H9 (cell line): ENCODE data around the gene HS6ST3. TPM values are rescaled to one million over a fixed set of nuclear protein-coding genes. Genes with fewer than 3 reads are reported as not detected.

Source experiments
- DNase-seq: peaks from one replicate; pipeline ENCODE4 v3.0.0-alpha.2; 2017
- H2AFZ ChIP-seq: one replicate; pipeline ENCODE4 v1.6.1; 2013; ENCODE audit warnings: mild to moderate bottlenecking, low read length, control low read depth, moderate library complexity
- H2AK5ac ChIP-seq: 2 replicates; pipeline ENCODE4 v1.6.1; 2013; ENCODE audit warnings: low read length, control low read depth, mixed read lengths; ENCODE audit not compliant: insufficient read length
- H2BK120ac ChIP-seq: one replicate; pipeline ENCODE4 v1.6.1; 2013; ENCODE audit warnings: low read depth, mild to moderate bottlenecking, low read length, control low read depth, inconsistent platforms; ENCODE audit not compliant: poor library complexity, severe bottlenecking
- H2BK12ac ChIP-seq: 2 replicates; pipeline ENCODE4 v1.6.1; 2013; ENCODE audit warnings: low read length, control low read depth, mixed read lengths, low read depth; ENCODE audit not compliant: insufficient read length
- H2BK15ac ChIP-seq: 2 replicates; pipeline ENCODE4 v1.6.1; 2013; ENCODE audit warnings: low read depth, low read length, control low read depth
- H2BK20ac ChIP-seq: one replicate; pipeline ENCODE4 v1.6.1; 2013; ENCODE audit warnings: low read depth, mild to moderate bottlenecking, low read length, control low read depth, inconsistent platforms; ENCODE audit not compliant: poor library complexity, severe bottlenecking
- H2BK5ac ChIP-seq: 2 replicates; pipeline ENCODE4 v1.6.1; 2013; ENCODE audit warnings: low read length, control low read depth, mixed read lengths; ENCODE audit not compliant: insufficient read length
- H3K14ac ChIP-seq: 2 replicates; pipeline ENCODE4 v1.6.1; 2013; ENCODE audit warnings: low read length, control low read depth; ENCODE audit not compliant: insufficient read depth
- H3K18ac ChIP-seq: 2 replicates; pipeline ENCODE4 v1.6.1; 2013; ENCODE audit warnings: low read depth, mild to moderate bottlenecking, mixed read lengths, low read length, control low read depth; ENCODE audit not compliant: insufficient read length
- H3K23ac ChIP-seq: 2 replicates; pipeline ENCODE4 v1.6.1; 2013; ENCODE audit warnings: low read length, control low read depth, mixed read lengths, low read depth; ENCODE audit not compliant: insufficient read length
- H3K23me2 ChIP-seq: 2 replicates; pipeline ENCODE4 v1.6.1; 2013; ENCODE audit warnings: low read depth, mild to moderate bottlenecking, mixed read lengths, low read length, control low read depth; ENCODE audit not compliant: insufficient read length, poor library complexity, severe bottlenecking
- H3K27ac ChIP-seq: 2 replicates; pipeline ENCODE4 v1.5.1; 2013; ENCODE audit warnings: low read length, control low read depth, mixed read lengths, low read depth; ENCODE audit not compliant: insufficient read length
- H3K27me3 ChIP-seq: 2 replicates; pipeline ENCODE4 v1.6.1; 2013; ENCODE audit warnings: low read length, control low read depth, inconsistent platforms; ENCODE audit not compliant: insufficient read depth
- H3K4ac ChIP-seq: 2 replicates; pipeline ENCODE4 v1.6.1; 2013; ENCODE audit warnings: low read depth, mild to moderate bottlenecking, control low read depth, inconsistent platforms, low read length, moderate library complexity
- H3K4me1 ChIP-seq: 2 replicates; pipeline ENCODE4 v1.6.1; 2013; ENCODE audit warnings: low read length, control low read depth, inconsistent platforms; ENCODE audit not compliant: insufficient read depth
- H3K4me2 ChIP-seq: 2 replicates; pipeline ENCODE4 v1.6.1; 2013; ENCODE audit warnings: low read length, control low read depth, mixed read lengths; ENCODE audit not compliant: insufficient read length, insufficient read depth
- H3K56ac ChIP-seq: 2 replicates; pipeline ENCODE4 v1.6.1; 2013; ENCODE audit warnings: low read depth, mild to moderate bottlenecking, mixed read lengths, low read length, control low read depth; ENCODE audit not compliant: insufficient read length
- H3K79me1 ChIP-seq: 2 replicates; pipeline ENCODE4 v1.6.1; 2013; ENCODE audit warnings: low read depth, mild to moderate bottlenecking, moderate library complexity, low read length, control low read depth, inconsistent platforms; ENCODE audit not compliant: insufficient read depth, poor library complexity, severe bottlenecking
- H3K79me2 ChIP-seq: 2 replicates; pipeline ENCODE4 v1.6.1; 2013; ENCODE audit warnings: low read length, control low read depth, inconsistent platforms; ENCODE audit not compliant: insufficient read depth
- H3K9ac ChIP-seq: 2 replicates; pipeline ENCODE4 v1.6.1; 2013; ENCODE audit warnings: low read length, control low read depth, mixed read lengths; ENCODE audit not compliant: insufficient read length; ENCODE audit errors: extremely low read depth
- H3K9me3 ChIP-seq: one replicate; pipeline ENCODE4 v1.6.1; 2013; ENCODE audit warnings: low read depth, low read length, inconsistent platforms; ENCODE audit not compliant: control insufficient read depth
- H3T11ph ChIP-seq: one replicate; pipeline ENCODE4 v1.6.1; 2013; ENCODE audit warnings: mild to moderate bottlenecking, low read length, control low read depth, inconsistent platforms
- H4K20me1 ChIP-seq: one replicate; pipeline ENCODE4 v1.6.1; 2013; ENCODE audit not compliant: control insufficient read depth, insufficient read length, insufficient read depth
- H4K5ac ChIP-seq: 2 replicates; pipeline ENCODE4 v1.6.1; 2013; ENCODE audit warnings: low read depth, mild to moderate bottlenecking, mixed read lengths, low read length, control low read depth; ENCODE audit not compliant: insufficient read length
- H4K8ac ChIP-seq: replicated peaks from 2 replicates; pipeline ENCODE4 v1.6.1; 2013; ENCODE audit warnings: low read length, control low read depth, mixed read lengths, low read depth; ENCODE audit not compliant: insufficient read length
- H4K91ac ChIP-seq: 2 replicates; pipeline ENCODE4 v1.6.1; 2013; ENCODE audit warnings: low read depth, mild to moderate bottlenecking, moderate library complexity, mixed read lengths, low read length, control low read depth; ENCODE audit not compliant: insufficient read length
- H3K27ac Mint-ChIP-seq, 3 experiments: 2 replicates in 2 of 3; 3 replicates in 1 of 3; pipeline ENCODE4 v1.8.0; 2020 to 2021; ENCODE audit warnings: mixed read lengths in 3 of 3, mild to moderate bottlenecking in 1 of 3, moderate library complexity in 1 of 3
- H3K27me3 Mint-ChIP-seq: 2 replicates; pipeline ENCODE4 v1.8.0; 2021; ENCODE audit warnings: low read depth, mild to moderate bottlenecking, moderate library complexity, mixed read lengths
- H3K36me3 Mint-ChIP-seq, 3 experiments: 2 replicates in 2 of 3; 3 replicates in 1 of 3; pipeline ENCODE4 v1.8.0; 2020 to 2021; ENCODE audit warnings: low read depth in 3 of 3, mixed read lengths in 3 of 3; ENCODE audit not compliant: insufficient read depth in 1 of 3
- H3K4me1 Mint-ChIP-seq, 2 experiments: 2 replicates each; pipeline ENCODE4 v1.8.0; 2020; ENCODE audit warnings: mixed read lengths in 2 of 2
- H3K4me3 Mint-ChIP-seq, 2 experiments: 2 replicates in 1 of 2; 3 replicates in 1 of 2; pipeline ENCODE4 v1.8.0; 2020 to 2021; ENCODE audit warnings: mild to moderate bottlenecking in 2 of 2, mixed read lengths in 2 of 2, moderate library complexity in 1 of 2
- H3K9me3 Mint-ChIP-seq, 2 experiments: 2 replicates in 1 of 2; 3 replicates in 1 of 2; pipeline ENCODE4 v1.8.0; 2020; ENCODE audit warnings: mild to moderate bottlenecking in 2 of 2, mixed read lengths in 2 of 2, moderate library complexity in 1 of 2
- WGBS: extraction: QIAGEN DNeasy Blood & Tissue Kit; methylation state at CpG from one replicate; pipeline ENCODE4 v1.1.7; 2013; ENCODE audit warnings: missing lambda C conversion rate, low lambda C conversion rate, mixed read lengths; ENCODE audit not compliant: insufficient read length; ENCODE audit errors: extremely low coverage; 5-methylcytosine and 5-hydroxymethylcytosine counted together
- total RNA-seq: library from RNA; stranded (reverse); gene quantifications from 2 replicates; pipeline ENCODE4 v1.2.1, GENCODE V29; 2021
- TF ChIP-seq, protein P1 (sequence below): fragments of 200-600 bp; sonication (generic); conservative IDR thresholded peaks from 3 replicates; pipeline ENCODE4 v1.8.0; 2021; ENCODE audit warnings: antibody characterized with exemption, mild to moderate bottlenecking

The HS6ST3 gene
- total RNA-seq, 1 experiment from 2014 or later = 0.44 TPM

DNA sequence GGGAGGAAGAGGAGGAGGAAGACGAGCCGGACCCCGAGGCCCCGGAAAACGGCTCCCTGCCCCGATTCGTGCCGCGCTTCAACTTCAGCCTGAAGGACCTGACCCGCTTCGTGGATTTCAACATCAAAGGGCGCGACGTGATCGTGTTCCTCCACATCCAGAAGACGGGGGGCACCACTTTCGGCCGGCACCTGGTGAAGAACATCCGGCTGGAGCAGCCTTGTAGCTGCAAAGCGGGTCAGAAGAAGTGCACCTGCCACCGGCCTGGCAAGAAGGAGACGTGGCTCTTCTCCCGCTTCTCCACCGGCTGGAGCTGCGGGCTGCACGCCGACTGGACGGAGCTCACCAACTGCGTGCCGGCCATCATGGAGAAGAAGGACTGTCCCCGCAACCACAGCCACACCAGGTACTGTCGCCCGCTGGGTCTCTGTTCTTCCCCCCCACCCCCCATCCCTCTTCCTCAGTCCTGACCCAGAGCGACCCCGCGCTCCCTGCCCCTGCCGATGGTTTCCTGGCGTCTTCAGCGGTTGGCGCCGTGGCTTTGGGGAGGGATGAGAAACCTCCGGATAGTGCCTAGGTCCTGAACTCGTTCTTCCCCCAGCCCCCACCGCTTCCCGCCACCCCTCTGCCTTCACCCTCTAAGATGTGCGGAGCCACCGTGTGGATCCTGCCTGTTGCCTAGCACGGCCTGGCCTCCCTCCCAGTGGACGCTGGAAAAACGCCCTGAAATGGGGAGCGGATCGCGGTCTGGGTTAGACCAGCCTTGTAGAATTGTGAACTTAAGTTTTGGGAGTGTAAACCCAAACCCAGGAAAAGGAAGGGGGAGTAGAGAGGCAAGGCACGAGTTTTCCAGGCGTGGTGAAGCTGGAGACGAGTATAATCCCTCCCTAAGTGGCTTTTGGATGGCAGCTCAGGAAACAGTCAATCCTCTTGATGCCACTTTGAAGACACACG is 1.5 kb downstream of the HS6ST3 start:
- peak overlapping the region; percentile 43 for H2AFZ ChIP-seq
- H3K56ac ChIP-seq = no peak overlapping the region
- no peak overlapping the region for H2BK5ac ChIP-seq
- no peaks in the 10 kb centered on the region for H4K20me1 ChIP-seq
- H4K91ac ChIP-seq = no peak overlapping the region
- H3K4me1 ChIP-seq = no peaks in the 10 kb centered on the region
- H2BK12ac ChIP-seq = no peak overlapping the region
- WGBS = no CpG with 5 or more reads among the region's 57 CpGs
- H4K8ac ChIP-seq = no peak overlapping the region
- H2BK120ac ChIP-seq = no peak overlapping the region
- H3K18ac ChIP-seq = no peak overlapping the region
- H3K4me2 ChIP-seq = peak overlapping the region; percentile 73
- TF ChIP-seq, protein P1, sequence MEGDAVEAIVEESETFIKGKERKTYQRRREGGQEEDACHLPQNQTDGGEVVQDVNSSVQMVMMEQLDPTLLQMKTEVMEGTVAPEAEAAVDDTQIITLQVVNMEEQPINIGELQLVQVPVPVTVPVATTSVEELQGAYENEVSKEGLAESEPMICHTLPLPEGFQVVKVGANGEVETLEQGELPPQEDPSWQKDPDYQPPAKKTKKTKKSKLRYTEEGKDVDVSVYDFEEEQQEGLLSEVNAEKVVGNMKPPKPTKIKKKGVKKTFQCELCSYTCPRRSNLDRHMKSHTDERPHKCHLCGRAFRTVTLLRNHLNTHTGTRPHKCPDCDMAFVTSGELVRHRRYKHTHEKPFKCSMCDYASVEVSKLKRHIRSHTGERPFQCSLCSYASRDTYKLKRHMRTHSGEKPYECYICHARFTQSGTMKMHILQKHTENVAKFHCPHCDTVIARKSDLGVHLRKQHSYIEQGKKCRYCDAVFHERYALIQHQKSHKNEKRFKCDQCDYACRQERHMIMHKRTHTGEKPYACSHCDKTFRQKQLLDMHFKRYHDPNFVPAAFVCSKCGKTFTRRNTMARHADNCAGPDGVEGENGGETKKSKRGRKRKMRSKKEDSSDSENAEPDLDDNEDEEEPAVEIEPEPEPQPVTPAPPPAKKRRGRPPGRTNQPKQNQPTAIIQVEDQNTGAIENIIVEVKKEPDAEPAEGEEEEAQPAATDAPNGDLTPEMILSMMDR = no peak
- H2BK20ac ChIP-seq = no peak overlapping the region
- no peak overlapping the region for H4K5ac ChIP-seq
- H3K4ac ChIP-seq = no peak overlapping the region
- no peak overlapping the region for H3K23ac ChIP-seq
- H2BK15ac ChIP-seq = no peak overlapping the region
- H3K36me3 Mint-ChIP-seq = peaks cover 0 to 2% (median 0%) of the 10 kb centered on the region in 3 experiments; a peak in 3 of 7 replicates
- H3K79me1 ChIP-seq = no peaks in the 10 kb centered on the region
- no peak overlapping the region for H3K14ac ChIP-seq
- no peaks in the 10 kb centered on the region for H3K79me2 ChIP-seq
- H3K27me3 ChIP-seq = peaks cover 29% of the 10 kb centered on the region
- no peaks in the 10 kb centered on the region; a peak in 1 of 5 replicates for H3K9me3 Mint-ChIP-seq
- H3K27ac Mint-ChIP-seq = no peak overlapping the region
- no peak overlapping the region for H3K9ac ChIP-seq
- peaks cover 17% of the 10 kb centered on the region for H3K23me2 ChIP-seq
- H3K4me1 Mint-ChIP-seq = peaks cover 9 to 11% of the 10 kb centered on the region in 2 experiments
- no peak overlapping the region for H2AK5ac ChIP-seq
- H3K9me3 ChIP-seq = no peaks in the 10 kb centered on the region
- H3K4me3 Mint-ChIP-seq = peak overlapping the region; percentile 70 to 87
- DNase-seq = peak; percentile 64
- no peak overlapping the region for H3T11ph ChIP-seq
- H3K27me3 Mint-ChIP-seq = peaks cover 80% of the 10 kb centered on the region
- no peak overlapping the region for H3K27ac ChIP-seq
